Loucy (cell line): ENCODE measurements around the gene ZNF549.

Experiments
- H2AFZ ChIP-seq: fragments of 200-600 bp; sonication (generic); 2 replicates; pipeline ENCODE4 v1.6.0; 2016; ENCODE audit warnings: antibody characterized with exemption, mild to moderate bottlenecking, low read length, moderate library complexity
- H3F3A ChIP-seq: fragments of 200-600 bp; 2 replicates; pipeline ENCODE4 v1.6.0; 2016; ENCODE audit warnings: antibody characterized with exemption, low read depth, mild to moderate bottlenecking
- H3K27me3 ChIP-seq: fragments of 200-600 bp; sonication (generic); 2 replicates; pipeline ENCODE4 v1.6.1; 2014; ENCODE audit warnings: low read length, mild to moderate bottlenecking; ENCODE audit not compliant: insufficient read depth, poor library complexity, severe bottlenecking
- H3K36me3 ChIP-seq: fragments of 200-600 bp; sonication (generic); 2 replicates; pipeline ENCODE4 v1.6.1; 2016; ENCODE audit warnings: low read length; ENCODE audit not compliant: insufficient read depth
- H3K4me1 ChIP-seq: fragments of 200-600 bp; sonication (generic); 2 replicates; pipeline ENCODE4 v1.5.1; 2014; ENCODE audit warnings: low read length, mild to moderate bottlenecking; ENCODE audit not compliant: insufficient read depth, poor library complexity, severe bottlenecking
- H3K4me2 ChIP-seq: fragments of 200-600 bp; sonication (generic); 2 replicates; pipeline ENCODE4 v1.6.0; 2014; ENCODE audit warnings: antibody characterized with exemption, low read length, low read depth, mild to moderate bottlenecking; ENCODE audit not compliant: poor library complexity, severe bottlenecking
- H3K4me3 ChIP-seq: fragments of 200-600 bp; sonication (generic); 2 replicates; pipeline ENCODE4 v1.5.1; 2014; ENCODE audit warnings: low read length, mild to moderate bottlenecking, mixed read lengths; ENCODE audit not compliant: poor library complexity, severe bottlenecking
- H3K79me2 ChIP-seq: fragments of 200-600 bp; sonication (generic); 2 replicates; pipeline ENCODE4 v1.6.1; 2014; ENCODE audit warnings: low read length; ENCODE audit not compliant: insufficient read depth
- H3K9ac ChIP-seq: fragments of 200-600 bp; sonication (generic); 2 replicates; pipeline ENCODE4 v1.6.0; 2014; ENCODE audit warnings: mild to moderate bottlenecking, low read depth, low read length, moderate library complexity; ENCODE audit not compliant: poor library complexity, severe bottlenecking
- H3K9me2 ChIP-seq: fragments of 200-600 bp; sonication (generic); replicated peaks from 2 replicates; pipeline ENCODE4 v1.6.1; 2016; ENCODE audit warnings: low read depth, low read length, mixed read lengths
- H3K9me3 ChIP-seq: fragments of 200-600 bp; sonication (generic); 2 replicates; pipeline ENCODE4 v1.6.1; 2014; ENCODE audit warnings: mild to moderate bottlenecking, antibody characterized with exemption, low read length, low read depth; ENCODE audit not compliant: insufficient read depth
- H4K20me1 ChIP-seq: fragments of 200-600 bp; sonication (generic); 2 replicates; pipeline ENCODE4 v1.6.0; 2014; ENCODE audit warnings: antibody characterized with exemption, low read length, mild to moderate bottlenecking; ENCODE audit not compliant: insufficient read depth, poor library complexity, severe bottlenecking
- CTCF ChIP-seq: fragments of 200-600 bp; sonication (generic); conservative IDR thresholded peaks from 2 replicates; pipeline ENCODE4 v1.5.1; 2014; ENCODE audit warnings: mild to moderate bottlenecking, antibody characterized with exemption, low read length
- EZH2phosphoT487 ChIP-seq: fragments of 200-600 bp; IDR thresholded peaks from 2 replicates; pipeline ENCODE4 v1.6.1; 2018; ENCODE audit warnings: antibody characterized with exemption, mild to moderate bottlenecking, moderate library complexity, borderline replicate concordance

ZNF549 gene

DNA sequence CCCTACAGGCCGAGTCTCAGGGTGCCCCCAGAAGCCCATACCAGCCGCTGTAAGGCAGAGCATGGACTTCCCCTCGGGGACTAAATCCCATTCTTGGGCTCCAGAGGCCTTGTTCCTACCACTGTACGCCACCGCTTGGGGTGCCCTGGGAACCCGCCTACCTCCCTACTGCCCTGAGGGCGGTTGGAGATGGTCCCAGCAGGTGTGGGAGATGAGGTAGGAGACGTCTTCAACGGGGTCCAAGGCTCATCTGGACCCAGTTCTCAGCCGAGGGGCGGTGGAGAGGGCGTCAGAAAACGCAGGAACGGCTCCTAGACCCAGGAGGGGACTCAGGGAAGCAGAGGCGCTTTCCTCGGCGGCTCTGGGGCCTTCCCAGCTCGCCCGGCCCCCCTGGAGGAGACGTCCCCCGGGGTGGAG is 56.0 kb downstream of the ZNF549 start:
- no peaks in the 10 kb centered on the region for H3K27me3 ChIP-seq
- H3K79me2 ChIP-seq, result peaks cover 37% of the 10 kb centered on the region
- no peaks in the 10 kb centered on the region for H3F3A ChIP-seq
- no peaks in the 10 kb centered on the region for H3K9me2 ChIP-seq
- peaks cover 21% of the 10 kb centered on the region for H3K4me1 ChIP-seq
- H3K9me3 ChIP-seq, result peaks cover 4% of the 10 kb centered on the region; the same call in 1 of the 2 replicates
- peak overlapping the region; percentile 99 for H3K4me2 ChIP-seq
- H3K9ac ChIP-seq, result no peak overlapping the region
- peak overlapping the region; percentile 93; the same call in 1 of the 2 replicates for H2AFZ ChIP-seq
- H3K4me3 ChIP-seq, result peak overlapping the region; percentile 88
- no peak for TF ChIP-seq CTCF
- TF ChIP-seq EZH2phosphoT487, result no peak
- peaks cover 12% of the 10 kb centered on the region; the same call in 1 of the 2 replicates for H3K36me3 ChIP-seq
- H4K20me1 ChIP-seq, result no peaks in the 10 kb centered on the region

- H3K27me3 ChIP-seq, result no peaks in the 10 kb centered on the region
- no peaks in the 10 kb centered on the region for H4K20me1 ChIP-seq
- H3K9me3 ChIP-seq, result peaks cover 4% of the 10 kb centered on the region; the same call in 1 of the 2 replicates
- H2AFZ ChIP-seq, result peak within 1 kb of the TSS; percentile 93
- H3K4me3 ChIP-seq, result peak within 1 kb of the TSS; percentile 88
- peaks cover 36% of the 10 kb centered on the region for H3K79me2 ChIP-seq
- H3F3A ChIP-seq, result no peaks in the 10 kb centered on the region
- H3K9me2 ChIP-seq, result no peaks in the 10 kb centered on the region
- peaks cover 18% of the 10 kb centered on the region for H3K4me1 ChIP-seq
- peak within 1 kb of the TSS; percentile 99 for H3K4me2 ChIP-seq
- no peak for TF ChIP-seq EZH2phosphoT487
- peak; percentile 42; the same call in 1 of the 2 replicates for TF ChIP-seq CTCF
- H3K9ac ChIP-seq, result peak within 1 kb of the TSS; percentile 79
- H3K36me3 ChIP-seq, result peaks cover 18% of the 10 kb centered on the region; the same call in 1 of the 2 replicates
Observed at GRCh38 chr19:57583521-57584416, 56.6 kb downstream of the ZNF549 start, which contains the start of gene ZIK1. Gene ZIK1 (plus strand): TSS chr19:57584145. CDS start chr19:57584357, 212 bp downstream.

DNA sequence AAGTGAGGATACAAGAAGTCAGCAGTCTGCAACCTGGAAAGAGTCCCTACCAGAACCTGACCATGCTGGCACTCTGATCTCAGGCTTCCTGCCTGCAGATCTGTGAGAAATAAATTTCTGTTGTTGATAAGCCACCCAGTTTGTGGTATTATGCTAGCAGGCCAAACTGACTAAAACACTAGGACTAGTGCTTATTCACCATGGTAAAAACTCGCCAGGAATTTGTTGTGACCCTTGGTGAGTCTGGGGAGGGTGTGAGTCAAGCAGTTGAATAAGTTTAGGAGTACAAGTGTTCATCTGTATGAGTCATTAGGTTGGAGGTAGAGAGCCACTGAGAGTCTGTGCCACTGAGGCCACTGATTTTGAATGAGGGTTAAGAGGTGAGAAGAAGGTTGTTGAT is 60.4 kb downstream of the ZNF549 start:
- Histone ChIP-seq H3K27me3 (no peaks in the 10 kb centered on the region), H3K9me3 (peaks cover 35% of the 10 kb centered on the region; the same call in 1 of the 2 replicates), H3K36me3 (peaks cover 46% of the 10 kb centered on the region), H3K4me3 (no peak overlapping the region), H4K20me1 (no peaks in the 10 kb centered on the region), H3F3A (no peaks in the 10 kb centered on the region), H2AFZ (no peak overlapping the region), H3K4me2 (no peak overlapping the region), H3K4me1 (peaks cover 10% of the 10 kb centered on the region), H3K9ac (no peak overlapping the region), H3K79me2 (peaks cover 36% of the 10 kb centered on the region), H3K9me2 (no peaks in the 10 kb centered on the region)
- TF ChIP-seq CTCF (no peak), EZH2phosphoT487 (no peak)
